Measurements from ENCODE around the gene ADAMTS10.
"Not testable (repeated sequence)": the region's sequence is repeated elsewhere in the genome, so short reads cannot be mapped to it uniquely, and the experiment has no call there.

Gene ADAMTS10

GRCh38 chr19:8592231-8593009, 18.1 kb downstream of the ADAMTS10 start:
- peak; percentile 96 for DNase-seq (ENCODE audit: low read depth)

DNA sequence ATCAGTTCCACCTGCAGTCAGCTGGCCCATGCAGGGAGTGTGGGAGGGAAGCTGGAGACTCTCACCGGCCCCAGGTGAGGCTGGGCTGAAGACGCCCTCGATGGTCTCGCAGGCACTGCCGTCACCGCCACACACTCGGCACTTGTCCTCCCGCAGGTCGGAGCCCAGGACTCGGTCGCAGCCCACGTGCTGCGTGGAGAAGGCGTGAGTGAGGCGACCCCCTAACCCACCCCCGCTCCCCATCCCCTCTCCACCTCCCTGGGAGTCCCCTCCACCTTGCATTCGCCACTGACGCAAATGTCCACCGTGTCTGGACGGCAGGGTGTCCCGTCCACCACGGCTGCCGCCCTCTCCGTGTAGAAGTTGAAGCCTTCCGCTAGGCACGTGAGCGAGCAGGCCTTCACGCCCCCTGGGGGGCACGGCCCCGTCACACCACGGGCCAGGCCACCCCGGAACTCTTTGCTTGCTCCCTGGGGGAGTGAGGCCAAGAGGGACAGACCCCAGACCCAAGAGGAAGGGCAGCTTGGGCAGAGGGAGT, 21.3 kb downstream of the ADAMTS10 start:
- no peak for DNase-seq (ENCODE audit: low read depth)

DNA sequence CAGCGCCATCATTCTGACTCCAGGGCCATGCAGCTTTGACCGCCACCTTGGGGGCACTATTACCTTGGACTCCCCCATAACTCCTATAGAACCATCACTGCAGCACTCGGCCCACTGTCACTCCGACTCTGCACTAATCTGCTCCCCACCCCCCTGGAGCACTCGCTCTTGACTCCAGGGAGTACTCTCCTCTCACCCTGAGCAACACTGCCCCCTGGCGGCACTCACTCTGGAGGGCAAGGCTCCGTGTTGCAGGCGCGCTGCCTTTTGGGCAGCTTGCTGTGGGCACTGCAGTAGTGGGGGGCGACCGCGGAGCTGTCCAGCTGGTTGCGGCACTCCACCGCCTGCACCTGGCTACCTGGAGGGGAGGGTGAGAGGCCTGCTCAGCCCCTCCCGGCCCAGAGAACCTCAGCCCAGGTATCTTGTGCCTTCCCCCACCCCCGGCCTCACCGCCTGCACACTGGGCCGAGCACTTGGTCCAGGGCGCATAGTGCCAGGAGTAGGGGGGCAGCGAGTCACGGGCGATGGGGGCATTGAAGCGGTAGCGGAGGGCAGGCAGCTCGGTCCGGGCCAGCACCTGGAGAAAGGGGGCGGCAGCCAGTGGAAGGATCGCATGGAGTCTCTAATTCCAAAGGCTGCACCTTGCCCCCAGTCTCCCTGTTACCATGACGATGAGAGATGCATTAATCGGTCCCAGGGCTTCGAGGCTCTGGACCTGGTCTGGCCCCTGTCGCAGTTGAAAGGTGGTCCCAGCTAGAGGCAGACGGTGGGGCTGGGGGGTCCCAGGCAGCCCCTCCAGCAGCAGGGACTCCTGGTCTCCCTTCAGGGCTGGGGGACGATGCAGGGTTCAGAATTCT, 24.4 kb downstream of the ADAMTS10 start:
- DNase-seq (ENCODE audit: low read depth), result no peak

DNA sequence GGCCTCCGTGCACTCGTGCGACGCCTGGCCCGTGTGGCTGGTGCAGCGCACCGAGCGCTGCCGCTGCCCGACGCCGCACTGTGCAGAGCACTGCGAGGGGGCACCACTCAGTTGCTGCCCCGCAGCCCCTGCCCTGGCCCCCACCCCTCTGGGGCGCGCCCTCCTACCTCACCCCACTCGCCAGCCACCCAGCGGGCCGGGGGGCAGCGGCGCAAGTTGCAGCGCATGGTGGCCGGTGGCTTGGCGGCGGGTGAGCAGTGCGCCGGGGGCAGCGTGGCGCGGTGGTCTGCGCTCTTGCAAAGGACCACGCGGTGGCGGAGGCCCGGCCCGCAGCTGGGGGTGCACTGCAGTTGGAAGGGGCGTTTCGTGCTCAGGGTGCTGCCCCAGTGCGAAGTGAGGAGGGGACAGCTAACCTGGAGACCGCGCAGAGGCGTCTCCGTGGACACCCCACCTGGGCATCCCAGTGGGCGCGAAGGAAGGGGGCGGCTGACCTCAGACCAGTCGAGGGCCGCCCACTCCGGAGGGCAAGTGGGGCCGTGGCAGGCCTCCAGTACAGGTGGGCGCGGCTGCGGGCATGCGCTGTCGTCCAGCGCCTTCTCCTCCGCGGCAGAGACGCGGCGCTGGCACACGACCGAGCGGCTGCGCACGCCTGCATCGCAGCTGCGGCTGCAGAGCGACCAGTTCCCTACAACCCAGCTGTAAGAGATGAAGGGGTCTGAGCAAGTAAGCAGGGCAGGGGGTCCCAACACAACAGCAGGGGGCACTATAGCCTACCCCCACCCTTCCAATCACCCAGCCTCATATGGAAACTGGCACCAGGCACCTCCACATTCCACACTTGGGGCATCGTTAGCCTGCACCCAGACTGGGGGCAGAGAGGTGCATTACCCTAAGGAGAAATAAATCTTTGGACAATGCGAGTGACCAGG, 25.3 kb downstream of the ADAMTS10 start:
- DNase-seq (ENCODE audit: low read depth), result no peak

DNA sequence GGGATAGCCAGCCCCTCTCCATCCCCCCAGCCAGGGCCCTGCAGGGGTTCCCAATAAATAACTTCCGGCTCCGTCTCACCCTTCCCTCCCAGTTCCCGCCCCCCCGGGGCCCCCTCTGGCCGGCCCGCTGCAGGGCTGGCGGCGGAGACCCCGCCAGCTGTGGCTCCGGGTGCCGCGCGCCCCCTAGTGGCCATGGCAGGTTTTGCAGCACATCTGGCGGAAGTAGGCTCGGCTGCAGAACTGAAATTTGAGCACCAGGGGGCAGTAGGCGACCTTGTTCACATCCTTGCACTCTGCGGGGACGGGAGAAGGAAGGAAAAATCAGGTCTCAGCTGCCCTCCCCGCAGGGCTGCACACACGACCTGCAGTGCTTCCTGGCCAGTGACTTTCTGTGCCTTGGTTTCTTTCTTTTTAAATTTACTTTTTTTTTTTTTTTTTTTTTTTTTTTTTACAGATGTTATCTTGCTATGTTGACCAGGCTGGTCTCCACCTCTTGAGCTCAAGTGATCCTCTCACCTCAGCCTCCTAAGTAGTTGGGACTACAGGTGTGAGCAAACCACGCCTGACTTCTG, 29.7 kb downstream of the ADAMTS10 start:
- peak; percentile 75 for DNase-seq (ENCODE audit: low read depth)

- peak; percentile 71 for DNase-seq (ENCODE audit: low read depth)
Measured at GRCh38 chr19:8578642-8579265, 31.8 kb downstream of the ADAMTS10 start.

- no peak for DNase-seq (ENCODE audit: low read depth)
Measured at GRCh38 chr19:8577741-8578140, 32.8 kb downstream of the ADAMTS10 start.

DNA sequence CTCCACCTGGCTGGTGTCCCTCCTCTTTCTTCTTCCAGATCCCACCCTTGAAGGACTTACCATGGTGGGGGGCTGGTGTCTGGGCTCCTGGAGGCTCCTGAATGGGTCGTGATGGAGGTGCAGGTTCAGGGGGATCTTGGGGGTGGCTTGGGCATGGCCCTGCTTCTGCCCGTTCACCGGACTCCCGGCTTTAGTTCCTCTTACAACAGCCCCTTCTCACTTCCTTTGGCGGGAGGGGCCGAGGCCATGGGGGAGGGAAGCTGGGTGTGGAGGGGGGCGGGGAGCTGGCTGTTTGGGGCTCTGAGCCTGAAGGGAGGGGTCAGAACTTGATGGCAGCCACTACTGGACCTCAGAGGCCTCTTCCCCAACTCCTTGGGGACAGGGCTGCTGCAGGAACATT, 33.3 kb downstream of the ADAMTS10 start, which contains the start of gene MYO1F:
Gene MYO1F, minus strand, starts transcription at position 196 of the 400 bp plus-strand sequence. Its CDS starts 133 bp downstream, at position 63.
- no peak for DNase-seq (ENCODE audit: low read depth)

GRCh38 chr19:8576273-8576993, 34.1 kb downstream of the ADAMTS10 start:
- DNase-seq (ENCODE audit: low read depth), result no peak

DNA sequence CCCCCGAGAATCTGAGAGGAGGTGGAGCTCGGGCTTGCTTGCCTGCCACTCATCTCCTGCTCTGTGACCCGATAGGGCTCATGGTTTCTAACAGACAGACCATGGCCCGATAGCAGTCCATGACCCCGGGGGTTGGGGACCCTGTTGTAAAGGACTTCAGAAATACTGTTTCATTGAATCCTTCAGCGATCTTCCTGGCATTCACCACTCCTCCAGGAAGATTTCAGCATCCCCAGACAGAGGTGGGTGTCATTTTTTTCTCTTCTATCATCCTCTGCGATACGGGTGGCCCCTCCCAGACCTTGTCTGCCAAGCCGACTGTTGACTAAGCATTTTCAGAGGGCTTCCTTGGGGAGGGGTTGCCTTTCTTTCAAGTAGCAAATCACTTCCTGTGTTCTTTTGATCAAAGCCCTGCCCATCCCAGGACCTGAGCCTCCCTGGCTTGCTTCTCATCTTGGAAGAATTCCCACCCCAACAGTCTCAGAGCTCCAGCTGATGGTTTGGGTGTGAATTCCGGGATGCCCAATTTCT, 35.0 kb downstream of the ADAMTS10 start:
- no peak for DNase-seq (ENCODE audit: low read depth)

DNA sequence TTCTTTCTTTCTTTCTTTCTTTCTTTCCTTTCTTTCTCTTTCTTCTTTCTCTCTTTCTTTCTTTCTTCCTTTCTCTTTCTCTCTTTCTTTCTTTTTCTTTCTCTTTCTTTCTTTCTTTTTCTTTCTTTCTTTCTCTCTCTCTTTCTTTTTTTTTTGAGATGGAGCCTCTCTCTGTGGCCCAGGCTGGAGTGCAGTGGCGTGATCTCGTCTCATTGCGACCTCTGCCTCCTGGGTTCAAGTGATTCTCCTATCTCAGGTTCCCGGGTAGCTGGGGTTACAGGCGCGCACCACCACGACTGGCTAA, 35.9 kb downstream of the ADAMTS10 start:
- not testable (repeated sequence) for DNase-seq (ENCODE audit: low read depth)

- DNase-seq (ENCODE audit: low read depth), result no peak
Measured at GRCh38 chr19:8573316-8573715, 37.2 kb downstream of the ADAMTS10 start.

DNA sequence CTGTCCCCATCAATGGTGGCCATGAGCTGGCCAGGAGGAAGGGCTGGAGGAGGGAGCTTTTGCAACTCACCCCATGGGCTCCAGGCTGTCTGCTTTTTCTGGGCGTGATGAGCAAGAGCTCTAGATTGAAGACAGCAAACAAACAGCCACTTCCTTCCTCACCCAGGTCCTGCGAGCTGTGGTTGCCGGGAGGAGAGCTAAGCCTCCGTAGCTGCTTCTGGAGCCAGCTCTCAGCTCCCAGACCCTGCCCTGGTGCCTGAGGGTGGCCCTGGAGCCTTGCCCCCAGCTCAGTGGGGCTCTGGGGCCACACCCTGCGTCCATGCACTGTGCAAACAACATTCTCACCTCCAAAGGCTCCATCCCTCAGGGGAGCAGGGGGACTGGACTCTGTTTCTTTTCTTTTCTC, 39.5 kb downstream of the ADAMTS10 start:
- DNase-seq (ENCODE audit: low read depth), result no peak

DNA sequence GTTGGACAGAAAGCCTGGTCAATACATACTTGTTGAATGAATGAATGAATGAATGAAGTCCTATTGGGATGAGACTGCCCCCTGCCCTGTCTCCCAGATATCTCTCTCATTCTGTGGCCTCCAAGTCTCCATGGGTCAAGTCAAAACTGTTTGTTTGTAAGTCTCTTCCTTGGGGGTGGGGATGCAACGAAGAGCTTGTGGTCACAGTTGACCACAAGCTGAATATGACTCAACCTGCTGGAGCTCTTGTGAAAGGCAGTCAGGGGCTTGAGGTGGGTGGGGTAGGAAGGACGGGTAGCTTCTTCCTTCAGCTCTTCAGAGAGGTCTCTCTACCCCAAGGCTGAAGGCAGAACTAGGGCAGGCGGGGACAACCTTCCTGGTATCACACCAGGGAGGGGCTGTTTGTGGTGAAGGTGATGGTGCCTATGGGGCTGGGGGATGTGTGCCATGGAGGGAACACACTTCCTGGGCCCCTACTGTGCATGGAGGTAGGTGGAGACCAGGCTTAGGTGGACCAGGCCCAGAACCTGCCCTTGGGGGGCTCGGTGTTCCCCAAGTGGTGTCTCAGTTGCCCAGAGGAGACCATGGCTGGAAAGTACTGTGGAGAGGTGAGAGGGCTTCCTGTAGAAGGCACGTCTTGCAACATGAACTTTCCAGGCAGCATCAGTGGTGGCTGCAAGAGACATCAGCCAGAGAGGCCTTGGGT, 41.3 kb downstream of the ADAMTS10 start:
- DNase-seq (ENCODE audit: low read depth), result peak; percentile 47

DNA sequence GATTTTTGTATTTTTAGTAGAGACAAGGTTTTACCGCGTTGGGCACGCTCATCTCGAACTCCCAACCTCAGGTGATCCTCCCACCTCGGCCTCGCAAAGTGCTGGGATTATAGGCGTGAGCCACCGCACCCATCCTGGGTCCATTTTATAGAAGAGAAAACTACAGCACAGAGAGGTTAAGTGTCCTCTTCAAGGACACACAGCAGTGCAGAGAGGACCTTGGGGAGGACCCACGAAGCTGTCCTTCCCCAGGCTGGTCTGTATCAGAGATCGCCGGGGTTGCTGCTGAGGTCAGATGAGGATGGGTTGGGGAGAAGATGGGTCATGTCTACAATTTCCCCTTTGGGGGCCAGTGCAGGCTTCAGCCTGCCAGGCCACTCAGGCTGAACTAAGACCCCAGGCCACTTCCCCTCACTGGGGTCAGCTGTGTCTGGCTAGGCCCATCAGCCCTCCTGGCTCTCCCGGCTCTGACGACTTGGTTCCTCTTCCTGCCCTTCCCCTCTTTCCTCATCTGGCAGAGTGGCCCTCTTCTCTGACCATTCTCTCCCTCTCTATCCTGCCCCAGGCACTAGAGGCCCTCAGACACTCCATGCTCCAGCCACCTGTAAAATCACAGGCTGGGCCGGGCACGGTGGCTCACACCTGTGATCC, 42.9 kb downstream of the ADAMTS10 start:
- DNase-seq (ENCODE audit: low read depth), result no peak

DNA sequence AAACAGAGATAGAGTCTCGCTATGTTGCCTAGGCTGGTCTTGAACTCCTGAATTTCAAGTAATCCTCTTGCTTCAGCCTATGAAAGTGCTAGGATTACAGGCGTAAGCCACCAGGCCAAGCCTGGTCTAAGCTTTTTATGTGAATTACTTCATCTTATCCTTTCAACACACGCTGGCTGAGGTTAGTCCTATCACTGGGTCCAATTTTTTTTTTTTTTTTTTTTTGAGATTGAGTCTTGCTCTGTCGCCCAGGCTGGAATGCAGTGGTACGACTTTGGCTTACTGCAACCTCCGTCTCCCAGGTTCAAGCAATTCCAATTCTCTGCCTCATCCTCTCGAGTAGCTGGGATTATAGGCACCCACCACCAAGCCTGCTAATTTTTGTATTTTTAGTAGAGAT, 43.7 kb downstream of the ADAMTS10 start:
- no peak for DNase-seq (ENCODE audit: low read depth)

DNA sequence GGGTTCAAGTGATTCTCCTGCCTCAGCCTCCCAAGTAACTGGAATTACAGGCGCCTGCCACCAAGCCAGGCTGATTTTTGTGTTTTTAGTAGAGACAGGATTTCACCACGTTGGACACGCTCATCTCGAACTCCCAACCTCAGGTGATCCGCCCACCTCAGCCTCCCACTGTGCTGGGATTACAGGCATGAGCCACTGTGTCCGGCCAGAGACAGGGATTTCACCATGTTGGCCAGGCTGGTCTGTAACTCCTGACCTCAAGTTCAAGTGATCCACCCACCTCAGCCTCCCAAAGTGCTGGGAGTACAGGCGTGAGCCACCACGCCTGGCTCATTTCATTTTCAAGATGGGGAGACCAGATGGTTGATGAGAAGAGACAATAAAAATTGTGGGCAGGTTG, 45.6 kb downstream of the ADAMTS10 start:
- not testable (repeated sequence) for DNase-seq (ENCODE audit: low read depth)

DNA sequence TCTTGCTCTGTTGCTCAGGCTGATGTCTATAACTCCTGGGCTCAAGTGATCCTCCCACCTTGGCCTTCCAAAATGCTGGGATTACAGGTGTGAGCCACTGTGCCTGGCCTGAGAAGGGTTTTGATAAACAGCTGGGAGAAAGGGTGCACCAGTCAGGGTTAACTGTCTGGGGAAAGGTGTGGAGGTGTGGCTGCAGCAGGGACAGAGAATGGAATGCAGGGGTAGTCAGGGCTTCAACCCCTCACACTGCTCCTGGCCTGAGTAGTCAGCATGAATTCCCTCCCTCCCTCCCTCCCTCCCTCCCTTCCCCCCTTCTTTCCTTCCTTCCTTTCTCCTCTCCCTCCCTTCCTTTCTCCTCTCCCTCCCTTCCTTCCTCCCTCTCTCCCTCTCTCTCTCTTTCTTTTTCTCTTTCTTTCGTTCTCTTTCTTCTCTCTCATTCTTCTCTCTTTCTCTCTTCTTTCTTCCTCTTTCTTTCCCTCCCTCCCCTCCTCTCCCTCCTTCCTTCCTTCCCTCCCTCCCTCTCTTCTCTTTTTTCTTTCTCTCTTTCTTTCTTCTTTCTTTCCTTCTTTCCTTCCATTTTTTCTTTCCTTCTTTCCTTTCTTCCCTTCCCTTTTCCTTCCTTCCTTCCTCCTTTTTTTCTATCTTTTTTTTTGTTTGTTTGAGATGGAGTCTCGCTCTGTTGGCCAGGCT, 49.3 kb downstream of the ADAMTS10 start:
- no peak for DNase-seq (ENCODE audit: low read depth)
